IPS-18c (cell line): ENCODE data around the gene CLMP.

Source experiments
- H3K4me3 ChIP-seq: 2 replicates; pipeline ENCODE4 v1.7.0; 2013; ENCODE audit warnings: low read depth, mild to moderate bottlenecking, low read length, moderate library complexity; ENCODE audit not compliant: insufficient read depth
- H3K9me3 ChIP-seq: one replicate; pipeline ENCODE4 v1.6.1; 2013; ENCODE audit warnings: mild to moderate bottlenecking, low read length, moderate library complexity; ENCODE audit not compliant: control insufficient read depth, insufficient read depth

Gene CLMP

GRCh38 chr11:123181767-123182500 lies 13.1 kb downstream of the CLMP start:
- no peak overlapping the region for H3K4me3 ChIP-seq
- H3K9me3 ChIP-seq, result no peaks in the 10 kb centered on the region

DNA sequence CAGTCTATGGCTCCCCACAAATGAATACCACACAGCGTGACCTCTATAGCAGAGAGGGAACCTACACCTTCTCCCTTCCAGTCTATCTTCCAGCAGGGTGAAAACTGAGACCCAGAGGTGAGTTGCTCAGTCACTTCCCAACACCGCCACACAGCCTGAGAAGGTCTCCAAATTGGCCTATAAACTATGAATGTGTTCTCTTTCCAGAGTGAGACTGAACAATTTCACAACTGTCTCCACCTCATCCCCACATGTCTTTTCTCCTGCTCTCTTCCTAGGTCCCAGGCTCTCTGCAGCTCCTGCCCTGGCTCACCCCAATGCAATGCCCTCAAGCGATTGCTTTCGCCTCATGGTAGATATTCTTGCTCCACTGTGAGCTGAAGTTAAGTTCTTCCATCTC lies 14.0 kb downstream of the CLMP start:
- H3K4me3 ChIP-seq, result no peak overlapping the region; the same call in 1 of the 2 replicates
- no peaks in the 10 kb centered on the region for H3K9me3 ChIP-seq

DNA sequence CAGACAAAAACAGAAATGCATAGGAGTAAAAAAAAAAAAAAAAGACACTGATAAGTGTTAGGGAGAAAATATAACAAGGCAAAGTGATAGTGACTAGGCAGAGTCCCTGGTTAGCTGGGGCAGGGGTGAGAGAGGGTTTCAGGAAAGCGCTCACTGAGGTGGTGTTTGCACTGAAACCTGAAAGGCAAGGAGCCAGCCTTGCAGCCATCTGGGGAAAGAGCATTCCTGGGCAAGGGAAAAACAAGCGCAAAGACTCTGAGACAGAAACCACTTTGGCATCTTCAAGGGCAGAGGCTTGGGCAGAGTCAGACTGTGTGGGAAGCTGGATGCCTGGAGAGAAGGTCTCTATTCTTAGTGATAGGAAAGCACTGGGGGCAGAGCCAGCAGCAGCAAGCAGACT lies 14.5 kb downstream of the CLMP start:
- H3K9me3 ChIP-seq, result no peaks in the 10 kb centered on the region
- H3K4me3 ChIP-seq, result no peak overlapping the region

DNA sequence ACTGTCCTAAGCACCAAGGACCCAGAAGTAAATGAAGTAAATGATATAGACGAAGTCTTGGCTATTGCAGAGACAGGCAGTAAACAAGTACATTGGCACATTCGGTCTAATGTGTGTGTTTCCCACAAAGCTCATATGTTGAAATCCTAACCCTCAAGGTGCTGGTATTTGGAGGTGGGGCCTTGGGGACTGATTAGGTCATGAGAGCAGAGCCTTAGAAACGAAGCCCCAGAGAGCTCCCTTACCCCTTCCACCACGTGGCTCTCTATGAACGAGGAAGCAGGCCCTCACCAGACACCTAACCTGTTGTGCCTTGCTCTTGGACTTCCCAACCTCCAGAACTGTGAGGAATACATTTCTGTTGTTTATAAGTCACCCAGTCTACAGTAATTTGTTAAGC lies 14.9 kb downstream of the CLMP start:
- Histone ChIP-seq H3K4me3 (no peak overlapping the region), H3K9me3 (no peaks in the 10 kb centered on the region)

- Histone ChIP-seq H3K9me3 (no peaks in the 10 kb centered on the region), H3K4me3 (no peak overlapping the region)
These were observed 15.5 kb downstream of the CLMP start for GRCh38 chr11:123179586-123179985.

- Histone ChIP-seq H3K9me3 (no peaks in the 10 kb centered on the region), H3K4me3 (no peak overlapping the region)
These were observed 16.9 kb downstream of the CLMP start for GRCh38 chr11:123178186-123178585.

DNA sequence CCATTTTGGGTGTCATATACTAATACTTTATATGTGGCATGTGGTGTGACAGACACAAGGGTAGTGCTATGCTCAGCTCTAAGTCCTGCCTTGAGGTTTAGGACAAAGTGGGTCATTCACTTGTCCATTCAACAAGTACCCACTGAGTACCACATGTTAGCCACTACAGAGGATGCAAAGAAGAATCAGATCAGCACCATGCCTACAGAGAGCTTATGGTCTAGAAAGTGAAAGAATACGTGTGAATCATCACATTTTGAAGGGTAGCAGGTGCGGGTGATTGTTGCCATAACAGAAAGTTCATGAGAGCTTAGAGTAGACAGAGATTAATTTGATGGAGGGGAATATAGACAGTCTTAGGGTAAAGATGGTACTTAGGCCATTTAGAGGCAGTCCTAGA lies 18.3 kb downstream of the CLMP start:
- no peaks in the 10 kb centered on the region for H3K9me3 ChIP-seq
- no peak overlapping the region for H3K4me3 ChIP-seq

- Histone ChIP-seq H3K4me3 (no peak overlapping the region), H3K9me3 (no peaks in the 10 kb centered on the region)
These were observed 20.6 kb downstream of the CLMP start for GRCh38 chr11:123174196-123175183.

DNA sequence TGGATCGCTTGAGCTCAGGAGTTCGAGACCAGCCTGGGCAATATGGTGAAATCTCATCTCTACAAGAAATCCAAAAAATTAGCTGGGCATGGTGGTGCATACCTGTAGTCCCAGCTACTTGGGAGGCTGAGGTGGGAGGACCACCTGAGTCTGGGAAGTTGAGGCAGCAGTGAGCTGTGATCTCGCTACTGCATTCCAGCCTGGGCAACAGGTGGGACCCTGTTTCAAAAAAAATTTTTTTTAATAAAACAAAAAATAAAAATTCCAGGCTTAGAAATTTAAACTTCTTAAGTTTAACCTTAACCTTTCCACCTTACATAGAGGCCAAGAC lies 21.2 kb downstream of the CLMP start:
- Histone ChIP-seq H3K9me3 (no peaks in the 10 kb centered on the region), H3K4me3 (no peak overlapping the region)

- no peak overlapping the region for H3K4me3 ChIP-seq
These were observed 21.8 kb downstream of the CLMP start for GRCh38 chr11:123173040-123173855.

DNA sequence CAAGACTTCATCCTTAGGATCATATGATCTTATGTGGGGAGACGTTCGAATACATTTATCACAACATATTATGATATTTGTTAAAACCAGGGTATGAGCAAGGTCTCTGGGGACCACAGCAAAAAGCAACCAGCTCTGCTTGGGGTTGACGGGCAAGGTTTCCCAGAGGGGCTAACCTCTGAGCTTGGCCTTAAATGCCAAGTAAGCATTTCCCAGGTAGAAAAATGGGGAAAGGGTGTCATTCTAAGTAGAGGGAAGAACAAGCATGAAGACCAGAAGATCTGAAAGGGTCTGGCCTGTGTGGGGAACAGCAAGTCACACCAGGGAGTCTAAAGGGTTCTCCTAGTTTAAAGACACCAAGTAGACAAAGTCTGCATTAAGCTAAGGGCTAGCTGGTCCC lies 24.1 kb downstream of the CLMP start:
- Histone ChIP-seq H3K4me3 (no peak overlapping the region), H3K9me3 (no peaks in the 10 kb centered on the region)

More at GRCh38 chr11:123173040-123173855, 21.8 kb downstream of the CLMP start:
- H3K9me3 ChIP-seq, result no peaks in the 10 kb centered on the region

GRCh38 chr11:123169821-123170220 lies 25.2 kb downstream of the CLMP start:
- H3K9me3 ChIP-seq, result no peaks in the 10 kb centered on the region

DNA sequence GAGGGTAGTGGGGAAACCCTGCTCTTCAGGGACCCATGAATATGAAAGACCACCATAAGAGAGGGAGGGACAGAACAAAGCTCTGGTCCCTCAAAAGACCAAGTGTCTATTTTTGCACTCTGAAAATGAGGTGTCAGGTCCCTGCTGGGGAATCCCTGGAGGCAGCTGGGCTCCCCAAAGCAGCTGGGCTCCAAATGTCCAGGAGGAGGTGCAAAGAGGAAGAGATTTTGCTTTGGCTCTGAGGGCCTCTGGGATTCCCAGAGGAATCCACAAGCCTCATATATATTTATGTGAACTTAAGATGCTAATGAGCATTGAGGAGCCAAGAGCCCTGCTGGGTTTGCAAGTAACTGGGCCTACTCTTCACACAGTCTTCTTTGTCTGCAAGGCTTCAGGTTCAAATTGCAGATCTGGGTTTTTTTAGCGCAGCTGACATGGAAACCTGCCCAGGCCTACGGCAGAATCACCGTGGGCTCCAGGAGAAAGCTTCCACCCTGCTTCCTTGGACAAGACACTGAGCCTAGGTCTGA lies 26.0 kb downstream of the CLMP start:
- Histone ChIP-seq H3K4me3 (no peak overlapping the region), H3K9me3 (no peaks in the 10 kb centered on the region)

More at GRCh38 chr11:123169821-123170220, 25.2 kb downstream of the CLMP start:
- H3K4me3 ChIP-seq, result no peak overlapping the region

DNA sequence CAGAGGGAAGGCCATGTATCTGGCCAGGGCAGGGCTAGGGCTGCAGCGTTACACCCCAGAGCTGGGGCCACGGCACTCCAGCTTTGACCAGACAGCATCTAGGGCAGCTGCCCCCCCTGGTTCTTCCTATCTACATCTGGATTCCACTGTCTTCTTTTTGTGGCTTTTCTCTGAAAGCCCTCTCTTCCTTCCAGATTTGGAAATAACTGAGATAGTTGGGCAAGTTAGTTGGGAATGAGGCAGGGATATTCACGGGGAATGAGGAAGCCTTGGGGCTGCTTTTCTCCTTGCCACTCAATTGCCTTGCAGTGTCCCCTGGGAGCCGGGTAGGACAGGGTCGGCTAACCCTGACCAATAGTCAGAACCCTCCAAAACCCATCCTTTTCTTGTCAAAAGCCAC lies 26.8 kb downstream of the CLMP start:
- Histone ChIP-seq H3K4me3 (no peak overlapping the region), H3K9me3 (no peaks in the 10 kb centered on the region)

GRCh38 chr11:123166071-123166559 lies 28.9 kb downstream of the CLMP start:
- Histone ChIP-seq H3K4me3 (no peak overlapping the region), H3K9me3 (no peaks in the 10 kb centered on the region)

- Histone ChIP-seq H3K9me3 (no peaks in the 10 kb centered on the region), H3K4me3 (no peak overlapping the region)
These were observed 30.2 kb downstream of the CLMP start for GRCh38 chr11:123164732-123165450.
